Tibial nerve (tissue), 4 donors: ENCODE results near the gene DEGS1.

Source experiments
- EP300 ChIP-seq, 2 donors: sonication (generic); formaldehyde crosslinking; IDR thresholded peaks; one replicate each; pipeline ENCODE4 v1.6.1; 2017; ENCODE audit warnings: antibody characterized with exemption in 2 of 2, mild to moderate bottlenecking in 1 of 2
- TF ChIP-seq, protein P1 (sequence below), 5 experiments: fragments of 200-600 bp in 3 of 5; fragments of 450-650 bp in 2 of 5; sonication (generic) in 3 of 5; IDR thresholded peaks; one replicate each; pipeline ENCODE4 v1.5.1; 2016 to 2019; ENCODE audit warnings: antibody characterized with exemption in 5 of 5, mild to moderate bottlenecking in 3 of 5, moderate library complexity in 2 of 5

DNA sequence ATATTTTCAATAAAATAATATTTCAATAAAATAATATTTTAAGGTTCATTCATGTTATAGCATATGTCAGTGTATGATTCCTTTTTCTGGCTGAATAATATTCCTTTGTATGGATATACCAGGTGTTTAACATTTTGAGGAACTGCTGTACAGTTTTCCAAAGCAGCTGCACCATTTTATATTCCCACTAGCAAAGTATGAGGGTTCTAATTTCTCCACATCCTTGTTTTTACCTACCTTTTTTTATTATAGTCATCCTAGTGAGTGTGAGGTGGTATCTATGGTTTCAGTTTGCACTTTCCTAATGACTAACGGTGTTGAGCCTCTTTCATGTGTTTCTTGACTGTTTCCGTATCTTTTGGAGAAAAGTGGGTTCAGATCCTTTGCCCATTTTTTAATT is 5.2 kb downstream of the DEGS1 start:
- TF ChIP-seq, protein P1, sequence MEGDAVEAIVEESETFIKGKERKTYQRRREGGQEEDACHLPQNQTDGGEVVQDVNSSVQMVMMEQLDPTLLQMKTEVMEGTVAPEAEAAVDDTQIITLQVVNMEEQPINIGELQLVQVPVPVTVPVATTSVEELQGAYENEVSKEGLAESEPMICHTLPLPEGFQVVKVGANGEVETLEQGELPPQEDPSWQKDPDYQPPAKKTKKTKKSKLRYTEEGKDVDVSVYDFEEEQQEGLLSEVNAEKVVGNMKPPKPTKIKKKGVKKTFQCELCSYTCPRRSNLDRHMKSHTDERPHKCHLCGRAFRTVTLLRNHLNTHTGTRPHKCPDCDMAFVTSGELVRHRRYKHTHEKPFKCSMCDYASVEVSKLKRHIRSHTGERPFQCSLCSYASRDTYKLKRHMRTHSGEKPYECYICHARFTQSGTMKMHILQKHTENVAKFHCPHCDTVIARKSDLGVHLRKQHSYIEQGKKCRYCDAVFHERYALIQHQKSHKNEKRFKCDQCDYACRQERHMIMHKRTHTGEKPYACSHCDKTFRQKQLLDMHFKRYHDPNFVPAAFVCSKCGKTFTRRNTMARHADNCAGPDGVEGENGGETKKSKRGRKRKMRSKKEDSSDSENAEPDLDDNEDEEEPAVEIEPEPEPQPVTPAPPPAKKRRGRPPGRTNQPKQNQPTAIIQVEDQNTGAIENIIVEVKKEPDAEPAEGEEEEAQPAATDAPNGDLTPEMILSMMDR (IDR thresholded peaks at IDR 0.05): no peak
- TF ChIP-seq EP300 (IDR thresholded peaks at IDR 0.05): no peak
